ENCODE measurements around the gene RRBP1.

DNA sequence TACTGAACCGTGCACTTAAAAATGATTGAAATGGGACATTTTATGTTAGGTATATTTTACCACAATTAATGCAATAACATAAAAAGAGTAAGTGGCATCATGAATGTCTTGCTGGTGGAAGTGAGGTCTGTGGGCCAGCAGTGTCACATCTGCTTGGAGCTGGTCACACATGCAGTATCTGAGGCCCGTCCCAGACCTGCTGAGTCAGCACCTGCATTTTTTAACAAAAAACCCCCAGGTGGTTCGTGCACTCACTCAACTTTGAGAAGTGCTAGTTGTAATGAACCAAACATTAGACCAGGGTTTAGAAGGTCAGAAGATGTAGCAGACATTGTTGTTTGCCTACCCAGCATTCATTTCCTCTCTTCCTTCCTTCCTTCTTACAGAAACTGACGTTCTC, 38.7 kb upstream of the RRBP1 start:
- TF ChIP-seq, protein P1, sequence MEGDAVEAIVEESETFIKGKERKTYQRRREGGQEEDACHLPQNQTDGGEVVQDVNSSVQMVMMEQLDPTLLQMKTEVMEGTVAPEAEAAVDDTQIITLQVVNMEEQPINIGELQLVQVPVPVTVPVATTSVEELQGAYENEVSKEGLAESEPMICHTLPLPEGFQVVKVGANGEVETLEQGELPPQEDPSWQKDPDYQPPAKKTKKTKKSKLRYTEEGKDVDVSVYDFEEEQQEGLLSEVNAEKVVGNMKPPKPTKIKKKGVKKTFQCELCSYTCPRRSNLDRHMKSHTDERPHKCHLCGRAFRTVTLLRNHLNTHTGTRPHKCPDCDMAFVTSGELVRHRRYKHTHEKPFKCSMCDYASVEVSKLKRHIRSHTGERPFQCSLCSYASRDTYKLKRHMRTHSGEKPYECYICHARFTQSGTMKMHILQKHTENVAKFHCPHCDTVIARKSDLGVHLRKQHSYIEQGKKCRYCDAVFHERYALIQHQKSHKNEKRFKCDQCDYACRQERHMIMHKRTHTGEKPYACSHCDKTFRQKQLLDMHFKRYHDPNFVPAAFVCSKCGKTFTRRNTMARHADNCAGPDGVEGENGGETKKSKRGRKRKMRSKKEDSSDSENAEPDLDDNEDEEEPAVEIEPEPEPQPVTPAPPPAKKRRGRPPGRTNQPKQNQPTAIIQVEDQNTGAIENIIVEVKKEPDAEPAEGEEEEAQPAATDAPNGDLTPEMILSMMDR (IDR thresholded peaks at IDR 0.05; ENCODE audit: low read depth, low read length), result no peak
- TF ChIP-seq EZH2phosphoT487 (IDR thresholded peaks at IDR 0.05; ENCODE audit: low read depth), result no peak

All from OCI-LY3 (cell line).